Liver (tissue), 9 donors: ENCODE measurements around the gene CARS1. TPM values are rescaled to one million over a fixed set of nuclear protein-coding genes. Genes with fewer than 3 reads are reported as not detected.
A peak's percentile ranks its signal among the peaks of the same experiment; 100 is the strongest.

Source experiments
- DNase-seq: peaks from one replicate; pipeline ENCODE4 v3.0.0-alpha.2; 2017; ENCODE audit warnings: low spot score
- H3K27ac ChIP-seq, 2 donors: one replicate each; pipeline ENCODE4 v1.7.0; 2013; ENCODE audit warnings: inconsistent platforms in 2 of 2, low read length in 2 of 2, control low read depth in 1 of 2, low read depth in 1 of 2, mild to moderate bottlenecking in 1 of 2
- H3K27me3 ChIP-seq, 4 donors: one replicate each; pipeline versions ENCODE4 v1.6.1 to v1.7.0; 2013; ENCODE audit warnings: low read length in 3 of 4, inconsistent platforms in 1 of 4, mild to moderate bottlenecking in 1 of 4, moderate library complexity in 1 of 4; ENCODE audit not compliant: control insufficient read depth in 4 of 4, insufficient read depth in 4 of 4
- H3K36me3 ChIP-seq, 4 donors: one replicate each; pipeline versions ENCODE4 v1.6.1 to v1.7.0; 2013; ENCODE audit warnings: low read length in 3 of 4, mild to moderate bottlenecking in 3 of 4, low read depth in 1 of 4, moderate library complexity in 1 of 4; ENCODE audit not compliant: control insufficient read depth in 4 of 4, insufficient read depth in 3 of 4
- H3K4me1 ChIP-seq, 4 donors: one replicate each; pipeline versions ENCODE4 v1.6.1 to v1.7.0; 2013; ENCODE audit warnings: low read length in 3 of 4, mild to moderate bottlenecking in 3 of 4, moderate library complexity in 1 of 4; ENCODE audit not compliant: control insufficient read depth in 4 of 4, insufficient read depth in 4 of 4
- H3K4me3 ChIP-seq, 3 donors: one replicate each; pipeline versions ENCODE4 v1.6.1 to v1.7.0; 2013; ENCODE audit warnings: low read length in 3 of 3, control low read depth in 1 of 3, low read depth in 1 of 3, mild to moderate bottlenecking in 1 of 3
- H3K9ac ChIP-seq, 2 donors: one replicate each; pipeline ENCODE4 v1.7.0; 2013; ENCODE audit warnings: low read length in 2 of 2, mild to moderate bottlenecking in 2 of 2, moderate library complexity in 2 of 2, control low read depth in 1 of 2, low read depth in 1 of 2
- H3K9me3 ChIP-seq, 4 donors: one replicate each; pipeline versions ENCODE4 v1.6.1 to v1.7.0; 2013; ENCODE audit warnings: low read length in 3 of 4; ENCODE audit not compliant: control insufficient read depth in 4 of 4
- ATF3 ChIP-seq: IDR thresholded peaks from 2 replicates; pipeline ENCODE4 v1.6.1; 2016; ENCODE audit warnings: antibody characterized with exemption
- CTCF ChIP-seq: fragments of 150-350 bp; IDR thresholded peaks from 2 replicates; pipeline ENCODE4 v1.5.1; 2017; ENCODE audit warnings: improper control_type of control experiment, low read depth, low read length; ENCODE audit not compliant: missing input control
- EGR1 ChIP-seq, 2 donors: IDR thresholded peaks; 2 replicates each; pipeline ENCODE4 v1.6.1; 2016 to 2018; ENCODE audit warnings: antibody characterized with exemption in 2 of 2, low read depth in 2 of 2
- FOXA1 ChIP-seq: IDR thresholded peaks from 2 replicates; pipeline ENCODE4 v1.6.1; 2016; ENCODE audit warnings: antibody characterized with exemption
- FOXA2 ChIP-seq: IDR thresholded peaks from 2 replicates; pipeline ENCODE4 v1.6.1; 2016; ENCODE audit warnings: antibody characterized with exemption
- GABPA ChIP-seq, 2 donors: IDR thresholded peaks in 1 of 2; conservative IDR thresholded peaks in 1 of 2; 2 replicates each; pipeline ENCODE4 v1.6.1; 2016; ENCODE audit warnings: antibody characterized with exemption in 2 of 2, mild to moderate bottlenecking in 1 of 2, moderate library complexity in 1 of 2
- HNF4A ChIP-seq, 2 donors: conservative IDR thresholded peaks; 2 replicates each; pipeline ENCODE4 v1.6.1; 2016; ENCODE audit warnings: antibody characterized with exemption in 2 of 2, mild to moderate bottlenecking in 2 of 2
- HNF4G ChIP-seq: IDR thresholded peaks from 2 replicates; pipeline ENCODE4 v1.6.1; 2016; ENCODE audit warnings: antibody characterized with exemption
- RAD21 ChIP-seq, 2 donors: IDR thresholded peaks; 2 replicates each; pipeline ENCODE4 v1.6.1; 2016; ENCODE audit warnings: antibody characterized with exemption in 2 of 2, mild to moderate bottlenecking in 2 of 2
- RXRA ChIP-seq, 2 donors: IDR thresholded peaks; 2 replicates each; pipeline ENCODE4 v1.6.1; 2017 to 2018; ENCODE audit warnings: antibody characterized with exemption in 2 of 2, mild to moderate bottlenecking in 1 of 2
- TAF1 ChIP-seq: conservative IDR thresholded peaks from 2 replicates; pipeline ENCODE4 v1.6.1; 2016; ENCODE audit warnings: antibody characterized with exemption, mild to moderate bottlenecking
- YY1 ChIP-seq: IDR thresholded peaks from 2 replicates; pipeline ENCODE4 v1.6.1; 2016; ENCODE audit warnings: antibody characterized with exemption, mild to moderate bottlenecking
- ZBTB33 ChIP-seq: IDR thresholded peaks from 2 replicates; pipeline ENCODE4 v1.6.1; 2016; ENCODE audit warnings: antibody characterized with exemption
- WGBS: extraction: QIAGEN DNeasy Blood & Tissue Kit; methylation state at CpG from one replicate; pipeline ENCODE4 v1.1.7; 2013; 5-methylcytosine and 5-hydroxymethylcytosine counted together
- polyA plus RNA-seq, 2 donors: library from polyadenylated mRNA; stranded (reverse) in 1 of 2; unstranded in 1 of 2; fragments of 200-250 nt in 1 of 2; fragments of >200 nt in 1 of 2; fragmentation: Nextera tagmentation in 1 of 2; extraction: Ambion mirVana in 1 of 2; gene quantifications; one replicate each; pipeline versions ENCODE4 v1.2.1 to v1.2.3, GENCODE V29; 2013 to 2015
- total RNA-seq, 2 donors: library from RNA; depleted of rRNA; stranded (reverse); fragments of >200 nt; gene quantifications; one replicate each; pipeline ENCODE4 v1.2.3, GENCODE V29; 2014
- donor health status: healthy.
- donor health status: healthy.
- donor health status: healthy.
- donor health status: healthy.
- donor health status: healthy.

The CARS1 gene
- total and polyA plus RNA-seq, 4 donors: 15.2 to 40.1 (median 22.1) TPM

GRCh38 chr11:3086671-3087150 is 29.5 kb upstream of the CARS1 start:
- H3K9me3 ChIP-seq: no peaks in the 10 kb centered on the region
- 73% methylated on average over 9 of the region's 9 CpGs for WGBS
- H3K27me3 ChIP-seq: no peaks in the 10 kb centered on the region
- no peak overlapping the region for H3K9ac ChIP-seq
- peaks cover 0 to 2% (median 0%) of the 10 kb centered on the region in 4 donors for H3K36me3 ChIP-seq
- no peak overlapping the region for H3K4me3 ChIP-seq
- peak; percentile 47 for DNase-seq
- TF ChIP-seq RAD21 (IDR thresholded peaks at IDR 0.05): no peak
- no peak for TF ChIP-seq EGR1 (IDR thresholded peaks at IDR 0.05; ENCODE audit: low read depth in 2 of 2)
- TF ChIP-seq RXRA (IDR thresholded peaks at IDR 0.05): no peak
- TF ChIP-seq ATF3: no peak
- TF ChIP-seq FOXA1: no peak
- no peak for TF ChIP-seq HNF4A (conservative IDR thresholded peaks at IDR 0.05)
- no peak for TF ChIP-seq CTCF
- H3K27ac ChIP-seq: no peak overlapping the region
- no peaks in the 10 kb centered on the region for H3K4me1 ChIP-seq

GRCh38 chr11:3086114-3086513 is 28.9 kb upstream of the CARS1 start:
- Histone ChIP-seq H3K36me3 (peaks cover 0 to 2% (median 0%) of the 10 kb centered on the region in 4 donors), H3K9me3 (no peaks in the 10 kb centered on the region), H3K9ac (no peak overlapping the region), H3K27ac (no peak overlapping the region), H3K4me3 (no peak overlapping the region), H3K4me1 (no peaks in the 10 kb centered on the region), H3K27me3 (no peaks in the 10 kb centered on the region)
- TF ChIP-seq RAD21 (IDR thresholded peaks at IDR 0.05) (no peak), ZBTB33 (no peak), GABPA (IDR thresholded peaks at IDR 0.05 in 1 of 2, conservative IDR thresholded peaks at IDR 0.05 in 1 of 2) (no peak), YY1 (no peak), TAF1 (no peak), RXRA (IDR thresholded peaks at IDR 0.05) (no peak), HNF4G (no peak), FOXA2 (no peak), HNF4A (conservative IDR thresholded peaks at IDR 0.05) (no peak)
- 89% methylated on average over 8 of the region's 8 CpGs for WGBS
- DNase-seq: no peak

- Histone ChIP-seq H3K4me3 (no peak overlapping the region), H3K27ac (no peak overlapping the region), H3K27me3 (no peaks in the 10 kb centered on the region), H3K36me3 (peaks cover 0 to 2% (median 0%) of the 10 kb centered on the region in 4 donors), H3K9ac (no peak overlapping the region), H3K4me1 (no peaks in the 10 kb centered on the region), H3K9me3 (no peaks in the 10 kb centered on the region)
- no peak for DNase-seq
- 79% methylated on average over 5 of the region's 5 CpGs for WGBS
- no peak for TF ChIP-seq TAF1
- TF ChIP-seq HNF4G: no peak
- no peak for TF ChIP-seq YY1
- TF ChIP-seq HNF4A (conservative IDR thresholded peaks at IDR 0.05): no peak
- TF ChIP-seq EGR1 (IDR thresholded peaks at IDR 0.05; ENCODE audit: low read depth in 2 of 2): no peak
- no peak for TF ChIP-seq RXRA (IDR thresholded peaks at IDR 0.05)
Observed at GRCh38 chr11:3085052-3085451, 27.8 kb upstream of the CARS1 start.
